ENCODE results near the gene MYADML2.
A peak's percentile ranks its signal among the peaks of the same experiment; 100 is the strongest.
"Not testable (repeated sequence)": the region's sequence is repeated elsewhere in the genome, so short reads cannot be mapped to it uniquely, and the experiment has no call there.

The MYADML2 gene

DNA sequence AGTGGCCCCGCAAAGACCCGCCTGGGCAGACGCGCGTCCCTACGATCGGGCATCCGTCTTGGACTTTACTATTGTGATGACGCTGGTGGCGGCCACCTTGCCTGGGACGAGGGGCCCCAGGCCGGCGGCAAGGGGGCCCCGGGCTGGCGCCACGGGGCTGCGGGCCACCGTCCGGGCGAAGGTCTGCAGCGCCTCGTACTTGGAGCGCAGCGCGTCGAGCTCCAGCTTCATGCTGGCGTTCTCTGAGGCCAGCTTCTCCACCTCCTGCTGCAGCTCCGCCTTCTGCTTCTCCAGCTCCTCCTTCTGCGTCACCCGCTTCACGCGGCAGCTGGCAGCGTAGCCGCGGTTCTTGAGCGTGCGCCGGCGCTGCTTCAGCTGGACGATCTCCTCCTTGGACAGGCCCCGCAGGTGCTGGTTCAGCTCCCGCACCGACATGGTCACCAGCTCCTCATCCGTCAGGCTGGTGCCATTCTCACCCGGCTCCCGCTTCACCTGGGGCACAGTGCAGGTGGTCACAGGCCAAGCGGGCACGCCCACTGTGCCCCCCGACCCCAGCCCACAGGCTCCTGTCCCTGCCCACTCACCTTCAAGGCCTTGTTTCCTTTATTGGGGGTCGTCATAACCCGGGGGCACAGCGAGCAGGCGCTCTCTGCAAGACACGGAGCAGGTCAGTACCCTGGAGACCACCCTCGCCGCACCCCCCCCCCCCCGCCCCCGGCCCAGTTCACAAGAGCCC, 24.3 kb downstream of the MYADML2 start:
- DNase-seq: no peak

DNA sequence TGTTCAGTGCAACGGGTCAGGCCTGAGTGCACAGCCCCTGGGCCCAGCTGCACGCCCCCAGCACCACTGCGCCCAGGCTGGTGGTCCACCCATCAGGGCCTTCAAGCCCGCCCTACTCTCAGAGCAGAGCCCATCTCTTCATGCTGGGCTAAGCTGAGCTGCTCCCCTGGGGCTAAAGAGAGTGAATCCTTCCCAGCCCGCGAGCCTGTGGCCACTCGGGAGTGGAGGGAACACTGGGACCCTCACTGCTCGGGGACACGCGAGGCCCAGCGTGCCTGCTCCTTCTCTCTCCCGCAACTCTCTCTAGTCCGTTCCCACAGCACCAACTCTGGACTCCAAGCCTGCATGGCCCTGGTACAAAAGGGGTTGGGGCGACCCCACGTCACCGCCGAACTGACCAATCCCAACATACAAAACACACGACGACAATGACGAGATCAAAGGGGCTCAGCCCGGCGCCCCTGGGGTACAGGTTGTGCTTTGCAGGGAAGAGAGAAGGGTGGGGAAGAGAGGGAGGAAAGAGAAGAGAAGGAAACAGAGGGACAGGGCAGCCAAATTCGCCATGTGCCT, 25.0 kb downstream of the MYADML2 start:
- no peak for DNase-seq

DNA sequence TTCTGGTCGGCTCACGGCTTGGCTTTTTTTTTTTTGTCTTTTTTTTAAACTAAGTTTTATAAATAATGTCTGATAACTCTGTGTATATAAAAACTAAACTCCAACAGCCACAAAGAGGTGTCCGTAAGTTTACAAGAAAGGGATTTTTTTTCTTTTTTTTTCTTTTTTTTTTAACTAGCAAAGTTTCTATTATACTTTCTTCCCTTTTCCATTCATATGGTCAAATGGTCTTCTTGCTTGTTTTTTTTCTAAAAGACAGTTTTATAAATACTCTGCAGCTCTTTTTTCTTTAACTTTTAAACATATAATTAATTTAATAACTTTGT, 25.5 kb downstream of the MYADML2 start:
- DNase-seq: no peak

DNA sequence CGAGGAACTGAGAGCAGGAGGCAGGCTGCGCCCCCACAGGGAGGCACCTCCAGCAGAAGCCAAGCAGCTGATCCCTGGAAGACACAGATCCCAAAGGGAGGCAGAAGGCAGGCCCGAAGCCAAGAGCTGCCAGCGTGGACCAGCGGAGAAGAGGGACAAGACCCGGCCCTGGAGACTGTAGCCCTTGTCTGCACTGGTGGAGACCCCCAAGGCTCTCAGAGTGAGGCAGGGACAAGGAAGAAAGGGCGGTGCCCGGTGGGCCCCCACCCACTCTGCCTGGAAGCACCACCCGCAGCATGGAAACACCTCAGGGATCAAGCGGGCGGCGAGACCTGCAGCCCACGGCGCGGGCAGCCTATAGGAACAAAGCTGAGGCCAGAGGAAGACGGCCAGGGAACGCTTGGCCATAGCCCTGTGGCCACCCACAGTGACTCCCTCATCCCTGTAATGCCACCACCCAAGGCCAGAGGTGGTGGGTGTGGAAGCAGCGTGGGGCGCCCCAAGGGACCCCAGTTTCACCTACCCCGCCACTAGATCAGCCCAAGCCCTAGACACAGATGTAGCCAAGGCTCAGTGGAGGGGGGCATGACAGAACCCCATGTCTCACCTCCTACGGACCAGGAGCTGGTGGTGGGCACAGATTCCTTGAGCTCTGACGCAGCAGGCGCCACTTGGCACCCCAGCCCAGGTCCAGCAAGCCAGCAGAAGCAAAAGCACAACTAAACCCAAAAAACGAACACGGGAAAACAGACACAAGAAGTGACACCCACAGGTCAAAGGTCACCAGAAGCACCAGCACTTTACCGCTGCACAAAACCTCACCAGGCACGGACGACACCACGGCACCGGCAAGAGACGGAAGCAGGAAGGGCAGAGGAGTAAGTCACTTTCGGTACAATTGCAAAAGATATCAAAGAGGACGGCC, 26.2 kb downstream of the MYADML2 start:
- peak in 1 of 2 donors; percentile 45 for DNase-seq

DNA sequence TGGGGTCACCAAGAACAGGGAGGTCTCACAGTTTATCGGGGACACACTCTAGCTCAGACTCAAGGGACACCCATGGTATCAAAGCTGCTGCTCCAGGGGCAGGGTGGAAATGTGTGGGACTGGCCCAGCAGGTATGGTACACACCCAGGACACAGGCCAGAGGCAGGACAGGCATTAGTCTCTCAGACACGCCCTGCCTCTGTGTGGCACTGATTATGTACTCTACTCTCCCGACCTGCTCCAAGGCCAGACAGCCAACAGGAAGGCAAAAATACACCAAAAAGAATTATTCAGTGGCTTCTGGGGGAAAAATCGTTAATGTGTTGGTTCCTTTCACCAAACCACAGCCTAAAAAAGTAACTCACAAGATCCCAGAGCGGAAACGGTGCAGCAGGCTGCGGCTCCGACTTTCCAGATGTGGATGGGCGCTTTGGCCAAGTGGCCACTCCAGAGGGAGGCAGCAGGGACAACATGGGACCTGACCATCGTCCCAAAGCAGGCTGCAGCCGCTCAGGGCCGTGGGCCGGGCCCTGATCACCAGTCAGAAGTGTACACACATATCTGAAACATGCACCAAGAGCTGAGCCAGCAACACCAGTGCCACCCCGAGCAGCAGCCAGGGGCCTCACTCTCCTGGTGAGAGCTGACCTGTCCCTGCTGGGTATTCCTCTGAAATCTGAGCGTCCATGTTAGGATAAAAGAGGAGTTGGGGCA, 28.0 kb downstream of the MYADML2 start:
- DNase-seq: no peak

DNA sequence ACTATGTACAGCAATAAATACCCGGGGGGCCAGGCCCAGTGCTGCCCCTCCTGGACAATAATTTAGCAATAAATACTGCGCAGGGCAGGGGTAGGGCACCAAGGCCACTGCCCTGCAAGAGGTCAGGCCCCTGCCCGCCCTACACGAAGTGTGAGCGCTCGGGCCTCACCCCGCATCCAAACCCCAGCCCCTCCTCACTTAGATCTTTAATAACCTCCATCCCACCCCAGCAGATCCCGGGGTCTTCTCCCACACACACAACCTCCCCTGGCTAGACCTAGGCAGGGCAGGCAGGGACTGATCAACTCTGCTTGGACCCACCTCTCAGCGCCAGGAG, 28.7 kb downstream of the MYADML2 start:
- not testable (repeated sequence) for DNase-seq

DNA sequence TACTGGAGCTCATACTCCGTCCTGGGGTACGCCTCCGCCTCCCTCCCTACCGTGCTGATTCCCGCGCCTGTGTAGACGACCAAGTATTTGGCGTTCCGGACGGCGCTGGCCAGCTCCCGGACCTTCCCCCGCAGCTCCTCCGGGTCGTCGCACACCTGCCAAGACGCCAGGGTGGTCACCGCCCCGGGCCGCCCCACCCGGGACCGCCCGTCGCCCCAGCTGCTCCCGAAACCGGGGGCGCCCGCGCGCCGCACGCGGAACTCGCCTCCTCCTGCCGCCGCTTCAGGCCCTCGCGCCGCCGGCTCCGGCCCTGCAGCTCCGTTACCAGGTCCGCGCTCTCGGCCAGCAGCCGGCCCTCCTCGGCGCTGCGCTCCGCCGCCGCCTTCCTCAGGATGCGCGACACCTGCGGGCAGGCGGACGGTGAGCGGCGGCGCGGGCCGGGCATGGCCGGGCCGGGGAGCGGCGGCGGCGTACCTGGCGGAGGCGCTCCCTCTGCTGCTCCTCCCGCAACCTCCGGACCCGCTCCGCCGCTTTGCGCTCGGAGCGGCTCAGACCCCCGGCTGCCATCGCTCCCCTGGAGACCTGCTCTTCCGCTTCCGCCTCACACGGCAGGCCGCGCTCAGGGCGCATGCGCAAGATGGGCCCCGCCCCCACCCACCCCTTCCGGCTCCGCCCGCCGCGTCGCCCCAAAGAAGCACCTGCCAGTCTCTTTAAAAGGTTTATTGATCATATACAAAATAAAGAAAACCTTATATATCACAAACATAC, 29.3 kb downstream of the MYADML2 start, which contains the start of gene SIRT7:
TSS of gene SIRT7 (minus strand) at position 612 of the 768 bp plus-strand sequence. CDS start at position 567, 45 bp downstream.
- peak; percentile 88 for DNase-seq

DNA sequence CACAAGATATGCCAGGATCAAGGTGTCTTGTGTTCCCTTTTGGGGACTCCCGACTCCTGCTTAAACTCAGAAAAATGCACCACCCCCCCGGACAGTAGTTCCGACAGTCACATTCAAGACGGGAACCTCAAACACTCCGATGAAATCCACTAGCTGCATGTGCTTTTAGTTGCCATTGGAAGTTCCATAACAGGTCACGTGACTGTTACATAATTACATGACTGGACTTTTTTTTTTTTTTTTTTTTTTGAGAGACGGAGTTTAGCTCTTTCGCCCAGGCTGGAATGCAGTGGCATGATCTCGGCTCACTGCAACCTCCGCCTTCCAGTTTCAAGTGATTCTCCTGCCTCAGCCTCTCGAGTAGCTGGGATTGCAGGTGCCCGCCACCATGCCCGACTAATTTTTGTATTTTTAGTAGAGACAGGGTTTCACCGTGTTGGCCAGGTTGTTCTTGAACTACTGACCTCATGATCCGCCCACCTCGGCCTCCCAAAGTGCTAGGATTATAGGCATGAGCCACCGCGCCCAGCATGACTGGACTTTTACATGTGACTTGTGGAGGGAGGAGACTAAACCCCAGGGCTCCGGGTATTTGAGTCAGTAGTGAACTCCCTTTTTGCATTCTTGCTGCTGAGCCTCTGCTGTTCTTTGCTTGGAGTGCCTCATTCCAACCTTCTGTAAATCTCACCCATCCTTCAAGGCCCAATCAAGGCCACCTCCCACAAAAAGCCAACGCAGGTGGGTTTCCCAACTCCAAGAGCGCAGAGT, 30.6 kb downstream of the MYADML2 start:
- DNase-seq: no peak

DNA sequence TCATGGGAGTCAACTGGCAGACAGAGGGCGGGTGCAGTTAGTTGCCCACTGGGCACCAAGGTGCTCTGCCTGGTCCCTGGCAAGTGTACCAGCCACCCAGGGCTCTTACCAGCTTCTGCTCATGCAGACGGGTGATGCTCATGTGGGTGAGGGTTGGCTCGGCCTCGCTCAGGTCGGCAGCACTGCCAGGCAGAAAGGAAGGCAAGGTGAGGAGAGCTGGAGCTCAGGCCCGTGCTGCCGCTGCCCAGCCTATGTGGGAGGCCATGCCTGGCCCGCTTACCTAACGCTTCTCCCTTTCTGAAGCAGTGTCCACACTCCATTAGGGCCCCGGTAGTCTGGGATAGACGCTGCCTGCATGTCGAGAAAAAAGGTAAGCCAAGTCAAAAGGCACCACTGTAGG, 31.7 kb downstream of the MYADML2 start:
- no peak for DNase-seq

DNA sequence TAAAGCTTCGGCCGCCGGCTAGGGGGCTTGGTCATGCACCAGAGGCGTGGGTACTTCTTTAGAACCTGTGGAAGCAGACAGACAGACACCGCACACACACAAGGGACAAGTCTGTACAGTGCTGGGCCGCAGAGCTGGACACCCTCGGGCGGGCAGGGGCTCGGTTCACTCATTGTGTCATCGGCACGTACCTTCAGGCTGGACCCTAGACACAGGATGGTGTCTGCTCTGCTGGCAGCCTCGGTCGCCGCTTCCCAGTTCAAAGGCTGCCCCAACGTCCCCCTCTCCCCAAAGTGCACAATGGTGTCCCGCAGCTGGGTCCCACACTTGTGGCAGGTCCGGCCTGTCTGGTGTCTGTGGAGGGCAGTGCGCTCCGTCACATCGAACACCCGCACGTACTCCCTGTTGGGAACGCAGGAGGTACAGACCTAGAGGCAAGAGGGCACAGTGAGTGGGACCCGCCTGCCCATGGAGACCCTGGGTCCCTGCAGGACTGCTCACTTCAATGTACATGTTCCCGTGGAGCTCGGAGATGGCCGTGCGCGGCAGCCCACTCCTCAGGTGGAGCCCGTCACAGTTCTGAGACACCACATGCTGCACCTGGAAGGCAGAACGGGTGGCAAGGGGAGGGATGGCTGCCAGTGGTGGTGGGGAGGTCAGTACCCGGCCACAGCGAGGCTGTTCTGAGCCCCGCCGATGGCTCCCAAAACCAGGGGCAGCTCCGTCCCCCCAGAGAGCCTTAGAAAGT, 32.8 kb downstream of the MYADML2 start:
- DNase-seq: no peak

DNA sequence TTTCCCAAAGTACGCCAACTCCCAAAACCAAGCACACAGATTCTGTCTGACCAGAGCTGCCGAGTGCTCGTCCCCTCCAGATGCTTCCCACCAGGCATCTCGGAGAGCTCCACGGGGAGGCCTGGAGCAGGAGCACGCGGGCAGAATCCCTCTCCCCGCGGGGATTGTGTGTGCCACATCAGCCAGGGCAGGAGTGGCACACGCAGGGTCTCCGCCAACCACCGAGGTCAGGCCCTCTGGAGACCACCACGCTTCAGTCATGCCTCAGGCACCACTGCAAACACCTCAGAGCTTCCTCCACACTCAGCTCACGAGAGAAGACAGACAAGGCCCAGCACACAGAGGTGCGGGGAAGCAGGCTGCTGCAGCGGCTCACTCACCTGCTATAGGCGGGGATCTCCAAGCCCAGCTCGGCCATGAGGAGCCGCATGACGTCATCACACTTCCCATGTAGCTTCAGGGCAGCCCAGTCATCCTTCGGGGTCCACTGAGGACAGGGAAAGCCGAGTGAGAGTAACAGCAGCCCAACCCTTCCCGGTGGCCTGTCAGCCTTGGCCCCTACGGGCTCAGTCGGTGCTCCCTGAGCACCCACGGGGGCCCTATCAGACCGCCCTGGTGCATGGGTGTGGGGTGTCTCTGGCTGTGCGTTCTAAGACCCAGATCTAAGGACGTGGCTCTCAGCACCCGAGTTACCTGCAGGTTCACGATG, 33.5 kb downstream of the MYADML2 start:
- DNase-seq: no peak

DNA sequence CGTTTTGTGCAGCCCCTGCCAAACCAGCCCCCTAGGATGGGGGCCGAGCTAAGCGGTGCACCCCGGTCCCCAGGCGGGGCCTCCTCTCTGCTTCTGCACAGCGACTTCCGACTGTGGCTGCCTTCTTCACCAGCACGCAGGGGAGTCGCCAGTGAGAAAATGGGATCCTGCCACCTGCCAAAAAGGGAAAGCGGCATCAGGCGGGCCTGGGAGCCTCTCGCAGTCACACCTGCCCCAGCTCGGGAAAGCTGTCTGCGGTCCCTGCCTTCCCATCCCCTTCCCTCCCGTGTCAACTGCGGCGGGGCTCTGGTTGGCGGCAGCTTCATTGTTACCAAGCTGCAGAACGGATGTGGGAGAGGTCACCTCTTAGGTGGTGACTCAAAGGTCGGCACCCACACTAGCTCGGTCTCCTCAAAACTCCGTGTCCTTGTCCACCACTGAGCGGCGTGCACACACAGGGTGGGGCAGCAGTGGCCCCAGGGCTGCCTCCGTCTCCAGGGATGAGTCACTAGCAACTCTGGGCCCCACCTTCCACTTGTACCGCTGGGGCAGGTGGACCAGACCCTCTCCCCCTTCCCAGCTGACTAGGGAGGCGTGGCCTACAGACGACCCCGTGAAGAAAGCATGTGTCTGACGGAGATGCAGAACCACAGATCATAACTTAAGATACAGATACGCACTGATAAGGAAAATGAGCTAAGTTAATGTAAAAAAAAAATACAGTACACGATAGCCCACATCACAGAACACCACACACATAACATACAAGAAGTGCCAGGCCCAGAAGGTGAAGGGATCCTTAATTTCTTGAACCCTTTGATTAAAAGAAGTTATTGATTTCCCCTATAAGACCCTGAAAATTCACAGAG, 34.4 kb downstream of the MYADML2 start:
- DNase-seq: no peak

DNA sequence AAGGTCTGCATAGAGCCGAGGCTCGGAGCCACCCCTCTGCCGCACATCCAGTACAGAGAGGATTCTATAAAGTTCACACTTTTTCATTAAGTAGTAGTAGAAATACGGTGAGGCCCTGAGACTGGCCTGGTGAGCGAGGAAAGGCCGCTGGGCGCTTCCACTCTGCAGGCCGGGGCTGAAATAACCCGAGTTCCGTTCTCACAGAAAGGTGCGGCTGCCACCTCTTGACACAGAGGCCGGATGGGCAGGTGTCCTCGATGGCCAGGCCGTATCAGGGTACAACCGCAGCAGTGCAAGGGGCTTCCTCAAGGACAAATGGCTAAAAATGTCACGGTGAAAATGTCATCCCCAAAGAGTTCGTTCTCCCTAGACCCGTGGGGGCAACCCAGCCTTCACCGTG, 35.1 kb downstream of the MYADML2 start:
- no peak for DNase-seq

DNA sequence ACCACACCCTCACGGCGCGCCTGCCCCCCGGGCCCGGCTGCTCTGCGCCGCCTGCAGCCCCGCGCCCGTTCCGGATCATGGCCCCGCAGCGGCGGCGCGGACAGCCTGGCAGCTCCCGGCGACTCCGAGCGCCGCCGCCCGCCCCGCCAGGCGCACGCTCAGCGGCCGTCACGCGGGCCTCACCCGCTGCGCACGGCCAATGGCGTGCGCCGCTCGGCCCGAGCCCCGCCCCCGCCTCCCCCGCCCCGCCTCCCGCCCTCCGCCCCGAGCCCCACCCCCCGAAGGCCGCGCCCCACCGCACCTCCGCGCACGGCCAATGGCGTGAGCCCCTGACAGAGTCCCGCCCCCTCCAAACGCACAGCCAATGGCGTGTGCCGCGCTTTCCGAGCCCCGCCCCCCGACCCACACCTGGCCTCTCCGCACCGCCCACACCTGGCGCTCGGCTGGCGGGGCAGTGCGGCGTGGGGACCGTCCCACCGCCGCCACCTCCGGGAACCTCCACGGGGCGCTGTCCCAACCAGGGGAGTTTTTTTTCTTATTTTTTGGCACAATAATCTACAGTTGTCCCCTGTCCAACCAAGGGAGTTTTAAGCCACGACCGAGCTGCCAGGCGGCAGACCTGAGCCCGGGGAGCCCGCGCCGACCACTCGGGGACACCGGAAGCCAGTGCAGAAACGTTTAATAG, 35.6 kb downstream of the MYADML2 start, which contains the start of gene PCYT2:
TSS of gene PCYT2 (minus strand) at position 123 of the 685 bp plus-strand sequence. CDS start at position 79, 44 bp downstream.
- DNase-seq: peak; percentile 93 to 94

DNA sequence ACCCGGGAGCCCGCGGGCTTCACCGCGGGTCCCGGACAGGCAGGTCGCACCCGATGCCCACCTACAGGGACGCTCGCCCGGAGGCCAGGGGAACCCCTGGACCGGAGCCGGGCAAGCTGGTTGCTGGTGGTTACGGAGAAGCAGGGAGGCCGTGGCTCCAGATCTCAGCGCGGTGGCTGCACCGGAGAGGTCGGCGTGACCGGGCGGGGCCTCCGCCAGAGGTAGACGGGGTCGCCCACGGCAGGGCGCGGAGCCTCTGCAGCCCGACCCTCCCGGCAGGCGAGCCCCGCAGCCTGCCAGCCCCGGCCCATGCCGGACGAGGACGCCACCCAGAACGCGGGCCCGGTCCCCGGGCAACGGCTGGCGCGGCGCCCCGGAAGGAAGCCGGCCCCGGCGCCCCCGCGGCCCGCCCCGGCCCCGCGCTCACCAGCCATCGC, 36.2 kb downstream of the MYADML2 start:
- DNase-seq: no peak

DNA sequence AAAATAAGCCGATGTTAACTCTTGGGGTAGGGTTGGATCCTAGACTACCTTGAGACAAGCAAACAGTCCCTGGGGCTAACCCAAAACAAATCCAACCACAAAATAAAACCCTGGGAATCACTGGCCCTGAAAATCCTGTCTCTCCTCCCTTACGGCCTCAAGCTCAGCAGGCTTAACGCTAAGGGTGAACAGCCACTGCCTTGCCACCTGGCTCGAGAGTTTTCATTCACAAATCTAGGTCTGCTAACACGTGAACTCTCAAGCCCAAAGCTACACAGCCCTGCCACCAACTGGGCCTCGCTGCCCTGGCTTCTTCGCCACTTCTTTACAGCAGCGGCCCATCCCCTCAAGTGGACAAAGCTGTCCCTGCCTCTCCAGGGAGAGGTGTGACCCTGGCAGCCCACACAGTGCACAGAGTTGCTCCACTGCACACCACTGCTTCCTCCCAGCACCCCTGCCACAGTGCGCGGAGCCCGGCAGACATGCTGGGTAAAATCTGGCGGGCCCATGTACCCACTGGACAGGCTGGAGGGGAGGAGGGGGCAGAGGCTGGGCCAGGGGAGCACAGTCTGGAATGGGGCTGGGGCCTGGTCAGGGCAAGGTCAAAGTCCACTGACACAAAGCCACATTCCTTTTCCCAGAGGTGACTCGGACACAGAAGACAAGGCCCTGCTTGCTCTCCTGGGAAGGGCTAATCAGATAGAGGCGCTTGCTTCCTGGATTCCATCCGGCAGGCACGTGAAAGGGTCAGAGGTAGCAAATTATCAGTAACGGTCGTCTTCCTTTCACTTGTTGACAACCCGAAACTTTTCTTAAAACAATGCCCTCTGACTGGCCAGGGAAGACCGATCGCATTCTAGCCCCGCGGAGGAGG, 36.8 kb downstream of the MYADML2 start:
- DNase-seq: no peak

DNA sequence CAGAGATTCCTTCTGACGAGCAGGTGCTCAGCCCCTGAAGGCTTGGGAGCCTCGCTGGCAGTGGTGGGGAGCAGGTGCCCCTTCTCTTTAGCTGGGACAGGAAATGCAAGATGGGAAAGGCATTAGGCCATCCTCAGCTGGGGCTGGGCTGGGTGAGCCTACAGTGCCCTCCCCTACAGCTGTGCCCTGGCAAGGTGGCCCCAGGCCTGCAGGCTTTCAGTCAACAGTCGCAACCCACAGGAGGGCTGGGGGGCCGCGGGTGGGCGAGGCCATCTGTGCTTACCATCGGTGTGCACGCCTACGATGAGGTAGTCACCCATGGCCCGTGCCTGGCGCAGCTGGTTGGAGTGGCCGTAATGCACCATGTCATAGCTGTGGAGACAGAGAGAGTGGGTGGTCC, 37.8 kb downstream of the MYADML2 start:
- no peak for DNase-seq

All from CD4-positive, alpha-beta T cell treated with Interleukin-1 beta for 1 hour (primary cell).